WTC11 (cell line): ENCODE data around the gene GLO1. TPM values are rescaled to one million over a fixed set of nuclear protein-coding genes. Genes with fewer than 3 reads are reported as not detected.

Experiments used
- ATAC-seq: fragments of 200-7000 bp; cut with Tn5 transposase; 2 replicates; pipeline ENCODE4 v1.10.0; 2021; ENCODE audit warnings: mild to moderate bottlenecking, moderate library complexity
- CTCF ChIA-PET: fragments of 300-600 bp; sonication (Branson Sonifier 250); formaldehyde crosslinking; loops from one replicate; lab custom pipeline; 2021; ENCODE audit warnings: antibody characterized with exemption; lab: Charles Lee
- POLR2A ChIA-PET: fragments of 350-600 bp; sonication (Branson Sonifier 250); formaldehyde crosslinking; loops from one replicate; lab custom pipeline; 2021; ENCODE audit warnings: antibody characterized with exemption; lab: Charles Lee
- DNase-seq: peaks from one replicate; pipeline ENCODE4 v3.0.0; 2021; ENCODE audit warnings: low spot score
- H3K27ac Mint-ChIP-seq: 2 replicates; pipeline ENCODE4 v1.8.0; 2021; ENCODE audit warnings: mixed read lengths
- H3K27me3 Mint-ChIP-seq: 2 replicates; pipeline ENCODE4 v1.8.0; 2021; ENCODE audit warnings: low read depth, mild to moderate bottlenecking, moderate library complexity, mixed read lengths
- H3K36me3 Mint-ChIP-seq: 2 replicates; pipeline ENCODE4 v1.8.0; 2021; ENCODE audit warnings: mixed read lengths
- H3K4me1 Mint-ChIP-seq: 2 replicates; pipeline ENCODE4 v1.8.0; 2022; ENCODE audit warnings: mixed read lengths
- H3K4me3 Mint-ChIP-seq: 2 replicates; pipeline ENCODE4 v1.8.0; 2021; ENCODE audit warnings: mild to moderate bottlenecking, moderate library complexity, mixed read lengths
- H3K9me3 Mint-ChIP-seq: 2 replicates; pipeline ENCODE4 v1.8.0; 2021; ENCODE audit warnings: mixed read lengths
- ARID4B ChIP-seq: sonication (generic); formaldehyde crosslinking; IDR thresholded peaks from 2 replicates; pipeline ENCODE4 v1.8.0; 2023; ENCODE audit warnings: missing genetic modification reagents, mild to moderate bottlenecking, borderline replicate concordance
- CBFB ChIP-seq: sonication (generic); formaldehyde crosslinking; IDR thresholded peaks from 2 replicates; pipeline ENCODE4 v1.8.1; 2022; ENCODE audit warnings: mild to moderate bottlenecking, low read depth, missing genetic modification reagents
- CTCF ChIP-seq: fragments of 200-600 bp; IDR thresholded peaks from 2 replicates; pipeline ENCODE4 v1.8.0; 2022; ENCODE audit warnings: antibody characterized with exemption
- ERG ChIP-seq: fragments of 250-450 bp; sonication (Bioruptor Pico); IDR thresholded peaks from 2 replicates; pipeline ENCODE4 v1.8.0; 2021; ENCODE audit warnings: mild to moderate bottlenecking
- GABPB1 ChIP-seq: sonication (generic); formaldehyde crosslinking; IDR thresholded peaks from 2 replicates; pipeline ENCODE4 v1.8.1; 2023; ENCODE audit warnings: mild to moderate bottlenecking, missing genetic modification reagents
- GTF2I ChIP-seq: fragments of 250-450 bp; sonication (Bioruptor Pico); conservative IDR thresholded peaks from 2 replicates; pipeline ENCODE4 v1.4.0; 2021; ENCODE audit warnings: mild to moderate bottlenecking
- NFATC4 ChIP-seq: fragments of 250-450 bp; sonication (Bioruptor Pico); IDR thresholded peaks from 2 replicates; pipeline ENCODE4 v1.9.0; 2021; ENCODE audit warnings: mild to moderate bottlenecking
- NR2C2 ChIP-seq: sonication (generic); formaldehyde crosslinking; IDR thresholded peaks from 2 replicates; pipeline ENCODE4 v1.8.0; 2022; ENCODE audit warnings: mild to moderate bottlenecking, missing genetic modification reagents
- PRDM15 ChIP-seq: sonication (generic); formaldehyde crosslinking; IDR thresholded peaks from 2 replicates; pipeline ENCODE4 v1.8.0; 2022; ENCODE audit warnings: missing genetic modification reagents
- PREB ChIP-seq: sonication (generic); formaldehyde crosslinking; IDR thresholded peaks from 2 replicates; pipeline ENCODE4 v1.8.1; 2022; ENCODE audit warnings: mild to moderate bottlenecking, missing genetic modification reagents, moderate library complexity, borderline replicate concordance
- SMAD3 ChIP-seq: sonication (generic); formaldehyde crosslinking; IDR thresholded peaks from 2 replicates; pipeline ENCODE4 v1.8.0; 2022; ENCODE audit warnings: missing genetic modification reagents, mild to moderate bottlenecking, borderline replicate concordance
- SP1 ChIP-seq: sonication (generic); formaldehyde crosslinking; conservative IDR thresholded peaks from 2 replicates; pipeline ENCODE4 v1.8.1; 2022; ENCODE audit warnings: missing genetic modification reagents
- TEAD4 ChIP-seq: sonication (generic); formaldehyde crosslinking; IDR thresholded peaks from 2 replicates; pipeline ENCODE4 v1.8.0; 2022; ENCODE audit warnings: mild to moderate bottlenecking, missing genetic modification reagents
- USF1 ChIP-seq: sonication (generic); formaldehyde crosslinking; IDR thresholded peaks from 2 replicates; pipeline ENCODE4 v1.8.0; 2022; ENCODE audit warnings: mild to moderate bottlenecking, missing genetic modification reagents
- ZBTB21 ChIP-seq: sonication (generic); formaldehyde crosslinking; IDR thresholded peaks from 2 replicates; pipeline ENCODE4 v1.8.1; 2023; ENCODE audit warnings: mild to moderate bottlenecking, missing genetic modification reagents, borderline replicate concordance
- ZNF138 ChIP-seq: sonication (generic); formaldehyde crosslinking; conservative IDR thresholded peaks from 2 replicates; pipeline ENCODE4 v1.8.1; 2022; ENCODE audit warnings: mild to moderate bottlenecking, moderate library complexity, missing genetic modification reagents
- ZNF232 ChIP-seq: sonication (generic); formaldehyde crosslinking; IDR thresholded peaks from 2 replicates; pipeline ENCODE4 v1.8.0; 2022; ENCODE audit warnings: mild to moderate bottlenecking, missing genetic modification reagents
- ZNF671 ChIP-seq: fragments of 250-450 bp; sonication (Bioruptor Pico); IDR thresholded peaks from 2 replicates; pipeline ENCODE4 v1.8.0; 2021; ENCODE audit warnings: mild to moderate bottlenecking
- total RNA-seq: library from RNA; stranded (reverse); gene quantifications from 3 replicates; pipeline ENCODE4 v1.2.3, GENCODE V29; 2021

The GLO1 gene
- total RNA-seq, 1 experiment from 2014 or later, result 147 TPM

GRCh38 chr6:38649744-38650143 lies 53.2 kb downstream of the GLO1 start:
- TF ChIP-seq NFATC4 (CRISPR knock-in tag), result no peak
- TF ChIP-seq ZBTB21, result no peak
- TF ChIP-seq PRDM15, result no peak
- TF ChIP-seq CBFB (CRISPR knock-in tag), result no peak
- TF ChIP-seq SMAD3 (CRISPR knock-in tag), result no peak
- ChIA-PET POLR2A (no interaction called here), CTCF (no interaction called here)
- ATAC-seq, result no peak
- no peak overlapping the region for H3K27ac Mint-ChIP-seq
- H3K36me3 Mint-ChIP-seq, result peaks cover 5% of the 10 kb centered on the region
- H3K9me3 Mint-ChIP-seq, result peaks cover 7% of the 10 kb centered on the region
- peaks cover 7% of the 10 kb centered on the region for H3K4me1 Mint-ChIP-seq
- DNase-seq, result no peak
- H3K27me3 Mint-ChIP-seq, result no peaks in the 10 kb centered on the region
- no peak overlapping the region for H3K4me3 Mint-ChIP-seq

GRCh38 chr6:38648629-38649028 lies 54.3 kb downstream of the GLO1 start:
- ChIA-PET CTCF (interaction anchor here (0.6 kb wide), 1 partner anchor 472 kb away, joined by 4 read pairs; no protein-coding TSS in a partner anchor), POLR2A (interaction anchor here (0.7 kb wide), 1 partner anchor 281 kb away, joined by 3 read pairs; no protein-coding TSS in a partner anchor)
- H3K4me3 Mint-ChIP-seq, result no peak overlapping the region
- peaks cover 5% of the 10 kb centered on the region for H3K36me3 Mint-ChIP-seq
- no peak for ATAC-seq
- H3K27ac Mint-ChIP-seq, result no peak overlapping the region
- no peak for DNase-seq
- peaks cover 7% of the 10 kb centered on the region for H3K4me1 Mint-ChIP-seq
- H3K9me3 Mint-ChIP-seq, result peaks cover 7% of the 10 kb centered on the region
- no peaks in the 10 kb centered on the region for H3K27me3 Mint-ChIP-seq
- TF ChIP-seq TEAD4 (CRISPR knock-in tag), result no peak
- TF ChIP-seq NFATC4 (CRISPR knock-in tag), result no peak
- TF ChIP-seq GTF2I (CRISPR knock-in tag), result no peak
- no peak for TF ChIP-seq SMAD3 (CRISPR knock-in tag)
- TF ChIP-seq ZNF138, result no peak
- TF ChIP-seq ZNF232, result no peak
- TF ChIP-seq ZNF671 (CRISPR knock-in tag), result no peak
- no peak for TF ChIP-seq ARID4B (CRISPR knock-in tag)
- TF ChIP-seq GABPB1 (CRISPR knock-in tag), result no peak
- TF ChIP-seq NR2C2 (CRISPR knock-in tag), result no peak
- no peak for TF ChIP-seq PREB (CRISPR knock-in tag)
- no peak for TF ChIP-seq USF1
- no peak for TF ChIP-seq CTCF
- TF ChIP-seq PRDM15, result no peak
- TF ChIP-seq ERG (CRISPR knock-in tag), result no peak
- no peak for TF ChIP-seq SP1
